IPS-18a (cell line): ENCODE results near the gene DENND1A.
"Not testable (repeated sequence)": the region's sequence is repeated elsewhere in the genome, so short reads cannot be mapped to it uniquely, and the experiment has no call there.

Source experiments
- H3K27ac ChIP-seq: one replicate; pipeline ENCODE4 v1.5.1; 2013; ENCODE audit warnings: low read length
- H3K27me3 ChIP-seq: one replicate; pipeline ENCODE4 v1.6.1; 2013; ENCODE audit warnings: mild to moderate bottlenecking, low read length; ENCODE audit not compliant: control insufficient read depth, insufficient read depth
- H3K36me3 ChIP-seq: one replicate; pipeline ENCODE4 v1.6.1; 2013; ENCODE audit warnings: low read depth, low read length; ENCODE audit not compliant: control insufficient read depth
- H3K4me1 ChIP-seq: one replicate; pipeline ENCODE4 v1.6.1; 2013; ENCODE audit warnings: low read depth, low read length; ENCODE audit not compliant: control insufficient read depth
- H3K4me3 ChIP-seq: one replicate; pipeline ENCODE4 v1.5.1; 2013; ENCODE audit warnings: low read length
- H3K9ac ChIP-seq: one replicate; pipeline ENCODE4 v1.6.1; 2013; ENCODE audit warnings: mild to moderate bottlenecking, low read length, moderate library complexity
- H3K9me3 ChIP-seq: one replicate; pipeline ENCODE4 v1.6.1; 2013; ENCODE audit warnings: low read depth, low read length; ENCODE audit not compliant: control insufficient read depth

DENND1A gene

GRCh38 chr9:123929870-123930831 lies at the start of gene DENND1A:
Gene DENND1A, minus strand, starts transcription at chr9:123930126. Its CDS starts 221 bp downstream, at chr9:123929905.
- no peak within 1 kb of the TSS for H3K27ac ChIP-seq
- H3K36me3 ChIP-seq = no peaks in the 10 kb centered on the region
- no peaks in the 10 kb centered on the region for H3K9me3 ChIP-seq
- H3K4me3 ChIP-seq = peak within 1 kb of the TSS; percentile 62
- peaks cover 44% of the 10 kb centered on the region for H3K4me1 ChIP-seq
- peaks cover 4% of the 10 kb centered on the region for H3K27me3 ChIP-seq
- peak within 1 kb of the TSS; percentile 46 for H3K9ac ChIP-seq

GRCh38 chr9:123978981-123979380 lies 49.1 kb upstream of the DENND1A start:
- Histone ChIP-seq H3K4me1 (no peaks in the 10 kb centered on the region), H3K36me3 (no peaks in the 10 kb centered on the region), H3K9me3 (no peaks in the 10 kb centered on the region), H3K27me3 (peaks cover 6% of the 10 kb centered on the region), H3K27ac (no peak overlapping the region), H3K4me3 (no peak overlapping the region), H3K9ac (no peak overlapping the region)

- not testable (repeated sequence) for H3K9me3 ChIP-seq, H3K4me3 ChIP-seq, H3K9ac ChIP-seq, H3K36me3 ChIP-seq, H3K4me1 ChIP-seq, H3K27me3 ChIP-seq, H3K27ac ChIP-seq
Measured at GRCh38 chr9:123976579-123976978, 46.7 kb upstream of the DENND1A start.

- peaks cover 6% of the 10 kb centered on the region for H3K27me3 ChIP-seq
- no peaks in the 10 kb centered on the region for H3K9me3 ChIP-seq
- H3K27ac ChIP-seq = no peak overlapping the region
- H3K4me1 ChIP-seq = no peaks in the 10 kb centered on the region
- no peaks in the 10 kb centered on the region for H3K36me3 ChIP-seq
- H3K4me3 ChIP-seq = no peak overlapping the region
- no peak overlapping the region for H3K9ac ChIP-seq
Measured at GRCh38 chr9:123975871-123976270, 45.9 kb upstream of the DENND1A start.

- Histone ChIP-seq H3K4me3 (no peak overlapping the region), H3K36me3 (no peaks in the 10 kb centered on the region), H3K27ac (no peak overlapping the region)
Measured at GRCh38 chr9:123974471-123974870, 44.5 kb upstream of the DENND1A start.

GRCh38 chr9:123973590-123974223 lies 43.8 kb upstream of the DENND1A start:
- Histone ChIP-seq H3K9ac (no peak overlapping the region), H3K9me3 (no peaks in the 10 kb centered on the region), H3K4me1 (no peaks in the 10 kb centered on the region)

More at GRCh38 chr9:123974471-123974870, 44.5 kb upstream of the DENND1A start:
- Histone ChIP-seq H3K4me1 (no peaks in the 10 kb centered on the region), H3K9me3 (no peaks in the 10 kb centered on the region), H3K9ac (no peak overlapping the region), H3K27me3 (peaks cover 6% of the 10 kb centered on the region)

GRCh38 chr9:123972618-123973017 lies 42.7 kb upstream of the DENND1A start:
- H3K4me3 ChIP-seq = no peak overlapping the region
- no peaks in the 10 kb centered on the region for H3K9me3 ChIP-seq
- no peak overlapping the region for H3K9ac ChIP-seq
- no peak overlapping the region for H3K27ac ChIP-seq
- peaks cover 6% of the 10 kb centered on the region for H3K27me3 ChIP-seq
- H3K4me1 ChIP-seq = no peaks in the 10 kb centered on the region
- no peaks in the 10 kb centered on the region for H3K36me3 ChIP-seq

More at GRCh38 chr9:123973590-123974223, 43.8 kb upstream of the DENND1A start:
- Histone ChIP-seq H3K36me3 (no peaks in the 10 kb centered on the region), H3K27me3 (peaks cover 6% of the 10 kb centered on the region), H3K4me3 (no peak overlapping the region), H3K27ac (no peak overlapping the region)

- no peaks in the 10 kb centered on the region for H3K9me3 ChIP-seq
- no peak overlapping the region for H3K4me3 ChIP-seq
- no peaks in the 10 kb centered on the region for H3K27me3 ChIP-seq
- H3K36me3 ChIP-seq = no peaks in the 10 kb centered on the region
- H3K27ac ChIP-seq = no peak overlapping the region
- H3K4me1 ChIP-seq = no peaks in the 10 kb centered on the region
- H3K9ac ChIP-seq = no peak overlapping the region
Measured at GRCh38 chr9:123967323-123967722, 37.4 kb upstream of the DENND1A start.

- no peak overlapping the region for H3K27ac ChIP-seq
- no peak overlapping the region for H3K4me3 ChIP-seq
- H3K4me1 ChIP-seq = no peaks in the 10 kb centered on the region
- H3K36me3 ChIP-seq = no peaks in the 10 kb centered on the region
- H3K9ac ChIP-seq = no peak overlapping the region
- no peaks in the 10 kb centered on the region for H3K9me3 ChIP-seq
- no peaks in the 10 kb centered on the region for H3K27me3 ChIP-seq
Measured at GRCh38 chr9:123965801-123966686, 36.1 kb upstream of the DENND1A start.

GRCh38 chr9:123964761-123965160 lies 34.8 kb upstream of the DENND1A start:
- H3K4me1 ChIP-seq = no peaks in the 10 kb centered on the region
- H3K4me3 ChIP-seq = no peak overlapping the region
- no peak overlapping the region for H3K27ac ChIP-seq
- H3K9me3 ChIP-seq = no peaks in the 10 kb centered on the region
- H3K36me3 ChIP-seq = no peaks in the 10 kb centered on the region
- H3K9ac ChIP-seq = no peak overlapping the region
- H3K27me3 ChIP-seq = no peaks in the 10 kb centered on the region

- Histone ChIP-seq H3K36me3 (no peaks in the 10 kb centered on the region), H3K9ac (no peak overlapping the region), H3K27me3 (no peaks in the 10 kb centered on the region), H3K27ac (no peak overlapping the region), H3K4me3 (no peak overlapping the region), H3K9me3 (no peaks in the 10 kb centered on the region), H3K4me1 (no peaks in the 10 kb centered on the region)
Measured at GRCh38 chr9:123960965-123961364, 31.0 kb upstream of the DENND1A start.
